ENCODE measurements around the gene B3GNT8. TPM values are rescaled to one million over a fixed set of nuclear protein-coding genes. Genes with fewer than 3 reads are reported as not detected.
"Not testable (repeated sequence)": the region's sequence is repeated elsewhere in the genome, so short reads cannot be mapped to it uniquely, and the experiment has no call there.

The B3GNT8 gene
- total and polyA plus RNA-seq, 12 donors: 3.3 to 13.3 (median 8.8) TPM

- H3K9me3 ChIP-seq: no peaks in the 10 kb centered on the region
- peak overlapping the region in 9 of 10 donors; percentile 55 to 84 (median 77) for H3K27ac ChIP-seq
- peaks cover 0 to 57% (median 27%) of the 10 kb centered on the region in 9 donors for H3K36me3 ChIP-seq
- ATAC-seq (peak in 3 of 8 donors; percentile 5 to 28 (median 18)), DNase-seq (no peak)
- WGBS, 2 donors: 40 to 48% methylated on average over 9 of the region's 9 CpGs
- H3K27me3 ChIP-seq: no peaks in the 10 kb centered on the region
- no peak overlapping the region for H3K4me3 ChIP-seq
- H3K4me1 ChIP-seq: peaks cover 22 to 69% (median 58%) of the 10 kb centered on the region in 9 donors
- intact Hi-C loops (cut with DNase I): no loop called here
- TF ChIP-seq CTCF (IDR thresholded peaks at IDR 0.05): no peak
These were observed 15.8 kb downstream of the B3GNT8 start for GRCh38 chr19:41411100-41411967.

GRCh38 chr19:41410336-41411054, 16.7 kb downstream of the B3GNT8 start:
- no peak overlapping the region for H3K4me3 ChIP-seq
- ATAC-seq: no peak
- H3K36me3 ChIP-seq: peaks cover 0 to 48% (median 27%) of the 10 kb centered on the region in 9 donors
- no peaks in the 10 kb centered on the region for H3K27me3 ChIP-seq
- no peak for DNase-seq
- no peak for TF ChIP-seq CTCF (IDR thresholded peaks at IDR 0.05)
- WGBS, 2 donors: 57 to 69% methylated on average over 23 of the region's 23 CpGs
- H3K9me3 ChIP-seq: no peaks in the 10 kb centered on the region
- peaks cover 23 to 77% (median 66%) of the 10 kb centered on the region in 9 donors for H3K4me1 ChIP-seq
- peak overlapping the region in 9 of 10 donors; percentile 57 to 84 (median 77) for H3K27ac ChIP-seq
- intact Hi-C loops (cut with DNase I): no loop called here

GRCh38 chr19:41409288-41409687, 17.9 kb downstream of the B3GNT8 start:
- H3K4me1 ChIP-seq: peaks cover 30 to 88% (median 75%) of the 10 kb centered on the region in 9 donors
- intact Hi-C loops (cut with DNase I): no loop called here

GRCh38 chr19:41408846-41409245, 18.3 kb downstream of the B3GNT8 start:
- Histone ChIP-seq H3K27ac (peak overlapping the region; percentile 57 to 84 (median 75)), H3K36me3 (peaks cover 0 to 32% (median 12%) of the 10 kb centered on the region in 9 donors), H3K4me1 (peaks cover 30 to 92% (median 77%) of the 10 kb centered on the region in 9 donors)
- H3K4me3 ChIP-seq; intact Hi-C loops (cut with DNase I); H3K27me3 ChIP-seq; H3K9me3 ChIP-seq; DNase-seq; ATAC-seq: not testable (repeated sequence)
- WGBS, 2 donors: 92 to 96% methylated on average over 5 of the region's 5 CpGs

More at GRCh38 chr19:41409288-41409687, 17.9 kb downstream of the B3GNT8 start:
- DNase-seq: peak in 1 of 2 donors; percentile 61
- H3K27me3 ChIP-seq: no peaks in the 10 kb centered on the region
- WGBS, 2 donors: 45 to 52% methylated on average over 4 of the region's 4 CpGs
- H3K36me3 ChIP-seq: peaks cover 0 to 36% (median 16%) of the 10 kb centered on the region in 9 donors
- ATAC-seq: peak; percentile 50 to 81 (median 62)
- H3K27ac ChIP-seq: peak overlapping the region; percentile 57 to 84 (median 75)
- TF ChIP-seq CTCF (IDR thresholded peaks at IDR 0.05): no peak
- no peaks in the 10 kb centered on the region for H3K9me3 ChIP-seq
- no peak overlapping the region for H3K4me3 ChIP-seq
